ENCODE data around the gene PDZD4. TPM values are rescaled to one million over a fixed set of nuclear protein-coding genes. Genes with fewer than 3 reads are reported as not detected.

Gene PDZD4
- total RNA-seq = 3.1 TPM

- DNase-seq = no peak
These were observed at the start of gene PDZD4 for GRCh38 chrX:153829799-153830639. Gene PDZD4, minus strand, starts transcription at chrX:153830544. Its CDS starts 246 bp downstream, at chrX:153830298.

GRCh38 chrX:153879741-153880439 lies 49.5 kb upstream of the PDZD4 start:
- DNase-seq = no peak

DNA sequence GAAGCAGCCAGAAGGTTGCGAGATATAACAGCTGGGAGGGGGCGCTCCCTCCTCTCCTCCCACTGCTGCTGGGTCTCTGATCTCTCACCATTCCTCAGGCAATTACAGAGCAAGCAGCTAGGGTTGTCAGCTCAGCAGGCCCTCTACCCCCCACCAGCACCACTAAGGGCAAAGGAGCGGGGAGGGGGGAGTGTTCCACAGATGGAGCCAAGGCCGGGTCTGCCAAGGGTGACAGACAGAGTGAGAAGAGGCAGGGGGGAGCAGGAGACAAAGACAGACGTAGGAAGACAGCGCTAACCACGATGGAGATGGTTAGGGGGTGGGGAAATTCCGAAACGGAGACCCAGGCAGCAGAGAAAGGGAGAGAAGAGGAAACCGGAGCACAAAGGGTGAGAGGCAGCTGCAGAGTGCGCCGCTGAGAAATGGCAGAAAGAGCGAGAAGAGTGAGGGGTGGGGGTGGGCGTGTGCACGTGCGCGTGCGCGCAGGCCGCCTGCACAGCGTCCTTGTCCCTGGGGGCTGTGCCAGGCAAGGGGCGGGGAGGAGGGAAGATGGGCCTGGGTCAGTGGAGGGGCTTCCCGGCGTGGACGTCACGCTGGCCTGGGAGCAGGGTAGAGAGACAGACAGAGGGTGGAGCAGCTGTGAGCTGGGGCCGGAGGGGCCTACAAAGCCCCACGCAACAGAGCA lies 48.8 kb upstream of the PDZD4 start:
- DNase-seq = no peak

- no peak for DNase-seq
These were observed 48.0 kb upstream of the PDZD4 start for GRCh38 chrX:153878345-153878744.

DNA sequence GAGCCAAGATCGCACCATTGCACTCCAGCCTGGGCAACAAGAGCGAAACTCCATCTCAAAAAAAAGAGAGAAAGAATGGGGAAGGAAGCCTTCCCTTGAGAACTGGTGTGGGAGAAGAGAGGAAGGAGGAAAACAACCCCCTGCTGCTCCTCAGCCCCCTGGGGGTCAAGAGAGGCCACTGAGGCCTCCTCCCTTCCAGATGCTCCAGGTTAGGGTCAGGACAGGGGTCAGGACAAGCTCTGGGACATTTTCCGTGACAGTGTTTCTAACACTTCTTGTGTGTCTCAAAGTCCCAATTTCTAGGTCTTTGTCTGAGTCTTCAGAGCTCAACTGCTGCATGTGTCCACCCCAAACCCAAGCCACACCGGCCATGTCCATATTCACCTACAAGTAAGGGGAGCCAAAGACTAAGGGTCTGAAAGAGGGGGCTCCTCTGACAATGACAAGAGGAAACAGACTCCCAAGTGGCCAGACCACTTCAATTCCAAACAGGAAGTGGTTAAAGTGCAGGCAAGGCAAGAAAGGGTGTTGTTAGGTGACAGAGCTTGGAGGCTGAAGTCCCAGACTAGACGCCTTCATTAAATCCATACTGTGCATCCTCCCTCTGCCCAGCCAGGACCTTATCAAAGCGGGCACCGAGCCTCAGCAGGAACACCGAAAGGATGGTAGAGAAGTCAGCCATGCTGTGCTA lies 47.4 kb upstream of the PDZD4 start:
- no peak for DNase-seq

GRCh38 chrX:153876112-153876491 lies 45.8 kb upstream of the PDZD4 start:
- no peak for DNase-seq

DNA sequence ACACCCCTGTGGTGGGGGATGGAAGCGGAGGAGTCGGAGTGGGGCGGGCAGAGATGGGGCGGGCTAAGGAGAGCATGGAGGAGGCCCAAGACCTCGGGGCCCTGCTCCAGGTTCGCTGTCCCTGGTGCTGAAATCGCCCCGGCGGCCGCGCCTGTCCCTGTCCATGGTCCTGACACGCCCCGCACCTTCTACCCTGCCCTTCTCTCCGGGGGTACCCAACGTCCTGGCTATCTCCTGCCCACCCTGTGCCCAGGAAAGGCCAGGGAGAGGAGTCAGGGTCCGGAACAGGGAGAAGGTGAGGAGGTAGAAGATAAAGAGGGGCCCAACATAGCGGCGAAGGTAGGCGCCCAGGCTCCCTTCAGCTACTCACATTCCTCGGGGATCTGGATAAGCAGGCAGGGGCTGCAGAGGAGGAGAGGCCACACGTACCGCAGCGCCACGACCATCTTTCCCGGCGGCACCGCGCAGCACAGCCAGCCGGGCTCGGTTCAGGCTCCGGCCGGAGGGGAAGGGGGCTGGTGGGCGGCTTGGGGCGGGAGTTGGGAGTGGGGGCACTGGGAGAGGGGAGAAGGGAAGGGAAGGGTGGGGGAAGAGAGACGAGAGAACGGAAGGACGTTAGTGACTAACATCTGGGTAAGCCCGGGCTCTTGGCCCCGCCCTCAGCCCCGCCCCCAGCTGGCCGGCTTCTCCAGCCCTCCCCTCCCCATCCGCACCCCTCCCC lies 45.2 kb upstream of the PDZD4 start:
- peak; percentile 32 for DNase-seq

GRCh38 chrX:153874366-153875125 lies 44.2 kb upstream of the PDZD4 start:
- no peak for DNase-seq

DNA sequence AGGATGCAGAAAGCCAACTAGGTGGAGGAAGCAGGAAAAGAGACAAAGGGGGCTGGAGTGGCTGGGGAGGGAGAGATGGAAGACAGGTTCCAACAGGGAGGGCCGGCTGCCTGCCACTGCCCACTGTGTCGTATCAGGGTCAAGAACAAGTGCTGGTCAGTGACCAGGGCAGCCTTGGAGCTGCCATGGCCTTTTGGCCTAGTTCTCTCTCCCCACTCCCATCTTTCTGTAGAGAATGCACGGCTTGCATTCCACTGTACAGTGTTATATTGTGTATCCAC lies 43.7 kb upstream of the PDZD4 start:
- DNase-seq = no peak

DNA sequence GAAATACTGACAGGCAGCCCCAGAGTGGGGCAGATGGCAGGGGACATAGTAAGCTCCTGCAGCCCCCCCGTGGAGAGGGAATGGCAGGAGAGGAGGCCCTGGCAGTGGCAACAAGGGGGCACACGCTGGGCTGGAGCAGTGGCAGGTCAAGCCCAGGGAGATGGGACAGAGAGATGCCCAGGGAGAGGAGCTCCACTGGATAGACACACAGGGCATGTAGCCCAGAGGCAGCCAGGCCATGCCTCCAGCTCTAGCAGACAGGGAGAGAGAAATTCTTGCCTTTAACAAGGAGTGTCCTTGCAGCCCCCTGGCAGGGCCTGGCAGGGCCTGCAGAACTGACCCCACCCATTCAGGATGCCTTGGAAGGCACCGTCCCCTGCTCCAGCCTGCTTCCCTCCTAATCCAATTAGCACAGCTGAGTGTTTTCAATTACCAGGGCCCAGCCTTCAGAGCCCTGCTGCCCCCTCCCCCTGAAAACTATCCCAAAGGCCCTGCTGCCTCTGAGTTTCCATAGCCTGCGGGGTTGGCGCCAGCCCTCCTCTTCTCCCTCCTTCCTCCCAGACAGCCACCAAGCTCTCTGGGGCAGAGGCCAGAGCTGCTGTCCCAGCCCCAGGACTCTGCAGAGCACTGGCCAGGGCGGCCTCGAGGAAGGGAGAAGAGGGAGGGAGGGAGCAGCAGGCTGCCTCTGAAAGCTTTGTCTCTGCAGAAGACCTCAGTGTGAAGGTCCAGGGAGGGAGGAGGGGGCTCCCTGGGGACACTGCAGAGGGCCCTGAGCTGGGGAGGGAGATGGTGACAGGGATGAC lies 43.1 kb upstream of the PDZD4 start:
- no peak for DNase-seq

- DNase-seq = no peak
These were observed 41.9 kb upstream of the PDZD4 start for GRCh38 chrX:153871946-153872878.

DNA sequence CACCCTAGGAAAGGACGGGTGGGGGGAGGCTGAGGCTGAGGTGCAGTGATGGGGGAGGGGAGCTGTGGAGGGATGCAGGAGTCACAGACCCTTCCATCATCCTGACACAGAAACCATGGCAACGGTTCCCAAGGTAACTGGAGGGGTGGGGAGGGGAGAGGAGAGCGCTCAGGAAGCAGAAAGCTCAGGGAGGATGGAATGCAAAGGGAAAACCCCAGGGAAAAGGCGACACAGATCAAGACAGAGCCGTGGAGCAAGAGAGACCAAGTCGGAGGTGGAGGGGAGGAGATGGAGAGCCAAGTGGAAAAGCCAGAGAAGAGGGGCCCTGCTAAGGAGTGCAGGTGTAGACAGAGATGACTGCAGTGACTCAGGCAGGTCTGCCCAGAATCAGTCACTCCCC lies 41.1 kb upstream of the PDZD4 start:
- DNase-seq = no peak

DNA sequence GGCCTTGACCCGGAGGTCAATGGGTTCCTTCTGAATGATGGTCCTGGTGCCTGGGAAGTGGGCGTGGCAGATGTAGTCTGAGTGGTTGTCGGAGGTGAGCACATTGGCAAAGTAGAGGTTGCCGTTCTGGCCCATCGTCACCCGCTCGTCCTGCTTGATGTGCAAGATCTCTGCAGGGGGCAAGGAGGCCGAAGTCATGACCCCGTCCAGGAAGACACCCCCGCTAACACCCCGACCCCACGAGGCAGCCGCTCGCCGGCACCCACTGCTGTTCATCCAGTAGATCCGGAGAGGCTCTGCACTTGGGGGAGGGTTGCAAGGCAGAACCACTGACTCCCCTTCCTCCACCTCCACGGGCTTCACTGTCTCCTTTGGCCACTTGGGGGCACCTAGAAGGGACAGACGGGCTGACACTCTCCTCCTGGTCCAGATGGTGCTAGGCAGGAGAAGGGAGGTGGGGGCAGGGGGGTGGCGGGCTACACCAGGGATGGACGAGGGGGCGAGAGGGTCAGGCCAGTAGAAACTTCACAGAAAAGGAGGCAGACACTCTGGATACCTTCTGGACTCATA lies 40.5 kb upstream of the PDZD4 start:
- DNase-seq = no peak

DNA sequence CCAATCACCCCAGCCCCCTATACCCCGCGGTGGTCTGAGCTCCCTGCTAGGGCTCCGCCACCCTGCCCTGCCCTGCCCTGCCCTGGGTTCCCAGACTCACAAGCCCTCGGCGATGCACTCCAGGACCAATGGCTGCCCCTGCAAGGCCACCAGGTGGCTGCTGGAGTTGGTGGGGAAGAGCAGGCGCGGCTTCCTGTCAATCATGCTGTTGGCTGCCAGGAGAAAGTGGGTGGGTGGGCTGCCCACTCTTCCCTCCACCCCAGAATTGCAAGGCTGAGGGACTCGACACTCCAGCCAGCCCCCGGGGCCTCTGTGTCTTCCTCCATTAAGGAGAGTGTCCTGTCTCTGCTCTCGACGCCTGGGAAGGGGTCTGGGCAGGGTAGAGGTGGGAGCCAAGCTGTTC lies 39.9 kb upstream of the PDZD4 start:
- DNase-seq = no peak

GRCh38 chrX:153869473-153870287 lies 39.3 kb upstream of the PDZD4 start:
- no peak for DNase-seq

- DNase-seq = no peak
These were observed 38.5 kb upstream of the PDZD4 start for GRCh38 chrX:153868576-153869472.

GRCh38 chrX:153867671-153868070 lies 37.3 kb upstream of the PDZD4 start:
- DNase-seq = no peak
